ENCODE data around the gene DLG2. TPM values are rescaled to one million over a fixed set of nuclear protein-coding genes. Genes with fewer than 3 reads are reported as not detected.
A peak's percentile ranks its signal among the peaks of the same experiment; 100 is the strongest.

The DLG2 gene
- total RNA-seq, 1 experiment from 2014 or later, result 2.3 TPM

DNA sequence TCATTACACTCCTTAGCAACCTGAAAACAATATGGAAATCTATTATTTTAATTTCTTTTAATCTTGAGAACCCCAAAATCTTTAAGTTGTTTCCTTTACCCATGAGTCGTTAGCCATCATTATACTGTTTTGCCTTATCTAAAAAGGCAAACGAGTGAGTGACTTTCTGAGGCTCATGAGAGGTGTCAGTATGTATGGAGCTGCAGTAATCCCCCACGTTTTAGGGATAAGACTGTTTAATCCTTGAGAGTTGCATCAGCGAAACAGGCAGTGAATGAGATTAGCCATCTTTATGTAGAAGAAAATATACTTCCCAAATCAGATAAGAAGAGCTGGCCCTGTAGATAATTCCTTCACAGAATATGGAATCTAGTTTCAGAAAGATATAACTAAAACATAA is 1147.0 kb downstream of the DLG2 start:
- DNase-seq (ENCODE audit: low read depth), result no peak

- DNase-seq (ENCODE audit: low read depth), result no peak
Measured at GRCh38 chr11:84476581-84476980, 1150.6 kb downstream of the DLG2 start.

DNA sequence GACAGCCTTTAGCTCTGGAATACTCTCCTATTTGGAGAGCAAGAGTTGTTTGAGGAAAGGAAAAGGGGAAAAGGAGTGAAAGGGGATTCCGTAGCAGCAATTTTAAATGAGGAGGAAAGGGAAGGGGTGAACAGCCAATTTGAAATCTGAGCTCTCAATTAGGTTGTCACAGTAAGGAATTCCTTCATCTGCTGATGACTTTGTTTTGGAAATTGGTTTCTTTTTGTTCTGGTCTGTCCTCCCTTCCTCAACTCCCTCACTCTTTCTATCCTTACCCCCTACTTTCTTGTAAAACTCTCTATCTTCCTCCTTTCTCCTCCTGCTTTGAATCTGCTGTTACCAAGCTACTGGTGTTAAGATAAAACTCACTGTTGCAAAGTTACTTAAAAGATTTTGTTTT is 1155.6 kb downstream of the DLG2 start:
- DNase-seq (ENCODE audit: low read depth), result no peak

DNA sequence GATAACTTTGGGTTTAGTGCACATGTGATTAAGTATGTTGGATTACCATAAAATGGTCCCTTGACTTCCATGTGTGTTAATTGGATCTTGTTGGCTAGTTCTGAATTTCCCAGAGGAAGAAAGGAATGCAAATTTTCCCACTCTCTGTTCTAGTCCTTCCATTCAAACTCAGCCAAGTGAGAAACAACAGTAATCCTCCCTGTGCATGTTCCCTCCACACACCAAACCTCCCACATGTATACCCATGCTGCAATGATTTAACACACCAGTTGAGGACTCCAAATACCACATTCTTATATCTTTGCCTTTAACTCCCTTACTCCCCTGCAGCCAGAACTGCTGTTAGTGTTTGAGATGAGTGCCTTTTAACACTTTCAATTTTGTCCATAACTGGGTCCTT is 1158.9 kb downstream of the DLG2 start:
- DNase-seq (ENCODE audit: low read depth), result no peak

- DNase-seq (ENCODE audit: low read depth), result peak; percentile 2
Measured at GRCh38 chr11:84465040-84465439, 1162.1 kb downstream of the DLG2 start.

- no peak for DNase-seq (ENCODE audit: low read depth)
Measured at GRCh38 chr11:84455691-84456090, 1171.5 kb downstream of the DLG2 start.

DNA sequence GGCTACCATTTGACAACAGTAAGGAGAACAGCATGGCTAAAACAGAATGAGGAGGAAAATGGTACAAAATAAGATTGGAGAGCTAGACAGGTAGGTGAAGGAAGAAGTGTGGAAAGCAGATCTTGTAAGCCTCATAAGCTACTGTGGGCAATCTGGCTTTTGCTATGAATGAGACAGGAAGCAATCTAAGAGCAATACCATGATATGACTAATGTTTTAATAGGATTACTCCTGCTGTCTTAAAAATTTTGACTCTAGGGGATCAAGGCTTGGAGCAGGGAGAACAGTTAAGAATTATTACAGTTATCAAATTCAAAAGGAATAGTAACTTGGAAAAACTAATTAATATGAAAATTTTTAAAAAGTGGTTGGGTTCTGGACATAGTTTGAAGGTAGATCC is 1174.9 kb downstream of the DLG2 start:
- no peak for DNase-seq (ENCODE audit: low read depth)

DNA sequence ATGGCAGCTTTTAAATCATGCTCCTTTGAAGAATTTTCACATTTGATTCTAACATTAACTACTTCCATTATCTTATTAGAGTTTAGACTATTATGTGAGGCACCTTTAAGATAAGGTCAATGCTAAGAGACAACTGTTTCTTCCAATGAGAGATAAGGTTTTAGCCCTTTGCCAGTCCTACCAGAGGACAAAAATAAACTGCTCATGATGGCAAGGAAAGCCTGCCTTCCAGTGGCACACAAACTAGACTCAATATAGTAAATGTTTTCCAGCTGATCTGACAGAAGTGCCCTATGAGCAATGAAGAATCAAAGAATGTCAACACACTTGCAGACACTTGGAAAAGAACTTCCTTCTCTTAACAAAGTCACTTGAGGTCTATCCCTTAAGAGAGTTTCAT is 1188.6 kb downstream of the DLG2 start:
- no peak for DNase-seq (ENCODE audit: low read depth)

GRCh38 chr11:84437071-84437980 is 1189.8 kb downstream of the DLG2 start:
- DNase-seq (ENCODE audit: low read depth), result peak; percentile 1

DNA sequence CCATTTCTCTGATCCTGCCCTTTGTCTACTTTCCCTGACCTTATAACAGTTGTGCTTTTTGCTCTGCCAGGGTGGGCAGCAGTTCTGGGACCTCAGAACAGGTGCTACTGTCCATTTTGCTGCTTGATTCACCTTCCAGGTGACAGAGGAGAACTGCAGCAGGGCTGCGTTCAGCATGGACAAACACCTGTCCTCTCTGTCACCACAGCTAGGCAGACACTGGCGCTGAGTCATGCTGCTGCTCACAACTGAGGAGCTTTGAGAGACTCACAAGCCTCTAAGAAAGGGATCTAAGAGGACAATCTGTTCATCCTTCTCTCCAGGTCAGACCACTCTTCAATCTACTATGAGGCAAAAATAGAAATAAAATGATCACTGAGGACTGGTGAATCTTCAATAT is 1196.5 kb downstream of the DLG2 start:
- no peak for DNase-seq (ENCODE audit: low read depth)

DNA sequence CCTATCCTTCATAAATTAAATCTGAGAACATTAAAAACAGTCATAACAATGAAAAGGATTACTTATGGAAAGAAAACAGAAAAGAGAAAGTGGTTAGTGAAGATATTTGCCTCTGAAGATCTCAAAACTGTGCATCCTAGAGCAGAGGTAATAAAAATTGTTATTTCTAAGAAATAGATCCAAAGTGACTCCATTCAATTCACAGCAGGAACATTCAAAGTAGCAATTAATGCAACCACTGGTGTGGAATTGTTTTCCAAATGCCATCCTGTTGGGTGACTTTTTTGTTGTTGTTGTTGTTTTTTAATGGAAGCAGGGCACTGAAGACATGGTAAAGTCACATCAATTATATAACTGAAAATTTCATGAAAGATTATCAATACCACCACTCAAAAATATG is 1201.5 kb downstream of the DLG2 start:
- no peak for DNase-seq (ENCODE audit: low read depth)

DNA sequence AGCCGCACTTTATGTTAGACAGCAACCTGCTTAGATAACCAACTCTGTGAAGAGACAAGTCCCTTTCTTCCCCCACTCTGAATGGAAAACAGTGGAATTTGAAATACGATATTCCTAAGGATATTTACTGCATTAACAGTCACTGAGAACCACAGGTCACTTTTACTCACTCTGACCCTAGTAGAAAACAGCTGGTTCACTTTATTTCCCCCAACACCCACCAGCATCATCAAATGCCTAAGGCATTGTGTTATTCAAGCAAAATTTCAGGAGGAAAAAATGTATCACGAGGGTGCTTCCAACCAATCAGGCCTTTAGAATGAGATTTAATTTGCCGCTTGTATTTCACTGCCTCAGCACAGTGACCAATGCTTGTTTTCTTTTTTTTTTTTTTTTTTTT is 1206.9 kb downstream of the DLG2 start:
- no peak for DNase-seq (ENCODE audit: low read depth)

- no peak for DNase-seq (ENCODE audit: low read depth)
Measured at GRCh38 chr11:84419616-84420015, 1207.5 kb downstream of the DLG2 start.

- DNase-seq (ENCODE audit: low read depth), result no peak
Measured at GRCh38 chr11:84414920-84415319, 1212.2 kb downstream of the DLG2 start.

DNA sequence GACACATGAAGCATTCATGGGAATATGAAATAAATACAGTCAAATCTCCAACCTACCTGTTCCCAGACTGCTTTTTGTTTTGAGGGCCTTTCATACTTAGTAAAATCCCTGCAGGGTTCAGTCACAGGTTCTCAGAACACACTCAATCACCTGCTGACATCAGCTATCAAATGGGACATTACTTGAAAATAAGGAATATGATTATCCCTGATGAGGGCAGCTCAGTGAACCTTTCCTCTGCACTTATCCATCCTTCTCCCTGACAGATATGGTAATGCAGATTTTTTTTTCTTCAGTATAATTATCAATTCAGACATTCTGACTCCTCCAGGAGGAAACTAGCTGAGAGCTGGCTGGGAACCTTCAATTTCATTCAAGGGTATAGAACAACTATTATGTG is 1213.6 kb downstream of the DLG2 start:
- no peak for DNase-seq (ENCODE audit: low read depth)

DNA sequence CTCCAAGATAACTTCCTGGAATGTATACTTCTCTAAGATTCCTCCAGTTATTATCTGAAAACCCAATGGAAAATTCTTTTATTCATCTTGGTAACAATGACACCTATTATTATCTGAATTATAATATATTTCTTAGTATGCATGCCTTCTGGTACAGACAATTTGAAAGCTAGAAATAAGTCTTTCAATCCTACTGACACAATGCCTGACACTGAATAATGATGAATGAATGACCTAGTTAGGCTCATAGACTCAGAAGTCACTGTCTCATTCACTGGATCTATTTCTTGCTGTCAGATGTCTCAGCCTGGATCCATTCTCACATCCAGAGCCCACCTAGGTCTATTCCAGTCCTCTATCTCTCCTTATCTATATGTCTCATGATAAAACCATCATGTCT is 1214.3 kb downstream of the DLG2 start:
- no peak for DNase-seq (ENCODE audit: low read depth)

GRCh38 chr11:84408946-84409411 is 1218.2 kb downstream of the DLG2 start:
- DNase-seq (ENCODE audit: low read depth), result no peak

DNA sequence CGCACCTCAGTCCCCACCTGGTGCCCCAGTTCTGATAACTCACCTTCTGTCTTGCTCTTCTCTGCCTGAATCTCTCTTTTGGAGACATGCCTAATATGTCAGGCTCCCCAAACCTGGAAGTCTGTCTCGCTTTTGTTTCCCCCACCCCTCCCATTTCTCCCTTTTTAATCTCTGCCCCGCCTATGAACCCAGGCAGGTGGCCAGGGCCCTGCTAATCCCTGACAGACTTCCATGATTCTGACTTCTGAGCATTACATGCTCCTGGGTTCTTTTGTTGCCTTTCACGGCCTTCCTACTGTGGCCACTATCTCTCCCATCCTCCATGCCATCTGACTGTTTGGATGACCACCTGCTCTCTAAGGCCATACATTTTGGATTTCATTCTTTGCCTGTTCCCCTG is 1220.1 kb downstream of the DLG2 start:
- no peak for DNase-seq (ENCODE audit: low read depth)

GRCh38 chr11:84398017-84398626 is 1229.0 kb downstream of the DLG2 start:
- no peak for DNase-seq (ENCODE audit: low read depth)

DNA sequence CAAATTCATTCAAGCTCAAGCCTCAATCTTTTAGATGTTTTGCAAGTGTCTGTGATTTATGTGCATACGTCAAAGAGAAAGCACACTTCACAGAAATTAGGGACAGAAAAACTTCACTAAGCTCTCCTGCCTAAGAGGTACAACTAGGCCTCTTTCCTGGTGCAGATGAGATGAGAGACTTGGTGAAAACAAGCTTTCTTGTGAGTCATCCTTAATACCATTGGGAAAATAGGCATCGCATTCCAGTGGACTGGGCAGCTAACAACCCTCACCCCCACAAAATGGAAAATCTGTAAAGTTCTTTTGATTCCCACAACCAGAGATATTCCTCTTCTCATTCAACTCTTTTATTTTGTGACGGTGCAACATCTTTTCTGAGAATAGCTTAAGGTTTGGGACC is 1230.6 kb downstream of the DLG2 start:
- DNase-seq (ENCODE audit: low read depth), result no peak

DNA sequence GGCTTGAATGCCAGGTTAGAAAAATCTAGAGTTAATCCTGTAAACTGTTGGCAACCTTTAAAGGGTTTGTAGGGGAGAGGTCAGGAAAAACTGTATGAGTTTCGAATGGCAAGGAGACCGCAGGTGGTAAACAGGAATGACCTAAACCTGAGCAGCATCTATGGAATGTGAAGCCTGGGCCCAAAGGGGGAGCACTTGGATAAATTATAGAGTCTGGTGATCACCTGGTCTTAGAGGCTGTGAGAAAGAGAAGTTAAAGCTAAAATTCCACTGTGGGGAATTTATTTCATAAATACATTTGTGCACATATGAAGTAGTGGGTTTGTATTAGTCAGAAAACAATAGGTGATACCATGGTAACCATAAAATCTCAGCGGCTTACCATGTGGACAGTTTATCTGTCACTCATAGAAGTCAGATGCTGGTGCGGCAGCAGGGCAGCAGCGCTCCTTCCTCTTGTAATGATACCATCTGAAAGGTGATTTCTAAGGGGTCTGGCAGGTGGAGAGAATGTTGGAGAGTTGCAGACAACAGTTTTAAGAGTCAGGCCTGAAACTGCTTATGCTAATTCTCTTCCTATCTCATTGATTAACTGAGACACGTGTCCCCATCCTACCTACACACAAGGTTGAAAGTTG is 1236.6 kb downstream of the DLG2 start:
- DNase-seq (ENCODE audit: low read depth), result peak; percentile 2

- no peak for DNase-seq (ENCODE audit: low read depth)
Measured at GRCh38 chr11:84389696-84390095, 1237.4 kb downstream of the DLG2 start.

DNA sequence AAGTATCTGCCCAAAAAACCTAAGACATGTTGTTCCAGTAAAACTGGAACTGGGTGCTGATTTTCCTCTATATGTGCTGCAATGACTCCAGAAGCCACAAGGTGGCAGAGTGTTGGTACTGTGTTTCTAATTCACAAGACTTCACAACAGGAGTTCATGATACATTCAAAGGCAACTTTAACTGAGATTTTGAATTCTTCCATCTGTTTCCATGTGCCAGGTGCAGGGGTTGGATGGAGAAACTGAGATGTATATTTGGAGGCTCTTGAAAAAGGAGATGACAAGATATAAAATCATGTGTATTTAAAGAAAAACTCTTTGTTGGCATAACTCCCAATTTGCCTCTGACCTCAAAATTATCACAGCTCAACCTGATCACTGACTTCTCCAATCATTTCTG is 1242.4 kb downstream of the DLG2 start:
- DNase-seq (ENCODE audit: low read depth), result peak; percentile 6
